GM13977 (cell line): Measurements from ENCODE around the gene SPIB.
A peak's percentile ranks its signal among the peaks of the same experiment; 100 is the strongest.

Experiments
- DNase-seq: peaks from one replicate; pipeline ENCODE4 v3.0.0; 2012; ENCODE audit warnings: low spot score
- in situ Hi-C: fragments of 300-500 bp; cut with MboI; formaldehyde crosslinking; loops from one replicate; pipeline ENCODE4 v1.12.0; 2022; ENCODE audit warnings: low sequenced_read_pairs, low pct_unique_long_range_greater_than_20kb, mixed read lengths, inconsistent platforms; ENCODE audit not compliant: unreplicated experiment
- TF ChIP-seq, protein P1 (sequence below): IDR thresholded peaks from 2 replicates; pipeline ENCODE4 v1.5.1; 2012; ENCODE audit warnings: mild to moderate bottlenecking, control low read depth; ENCODE audit not compliant: insufficient read depth; ENCODE audit errors: extremely low read depth, missing control alignments

SPIB gene

DNA sequence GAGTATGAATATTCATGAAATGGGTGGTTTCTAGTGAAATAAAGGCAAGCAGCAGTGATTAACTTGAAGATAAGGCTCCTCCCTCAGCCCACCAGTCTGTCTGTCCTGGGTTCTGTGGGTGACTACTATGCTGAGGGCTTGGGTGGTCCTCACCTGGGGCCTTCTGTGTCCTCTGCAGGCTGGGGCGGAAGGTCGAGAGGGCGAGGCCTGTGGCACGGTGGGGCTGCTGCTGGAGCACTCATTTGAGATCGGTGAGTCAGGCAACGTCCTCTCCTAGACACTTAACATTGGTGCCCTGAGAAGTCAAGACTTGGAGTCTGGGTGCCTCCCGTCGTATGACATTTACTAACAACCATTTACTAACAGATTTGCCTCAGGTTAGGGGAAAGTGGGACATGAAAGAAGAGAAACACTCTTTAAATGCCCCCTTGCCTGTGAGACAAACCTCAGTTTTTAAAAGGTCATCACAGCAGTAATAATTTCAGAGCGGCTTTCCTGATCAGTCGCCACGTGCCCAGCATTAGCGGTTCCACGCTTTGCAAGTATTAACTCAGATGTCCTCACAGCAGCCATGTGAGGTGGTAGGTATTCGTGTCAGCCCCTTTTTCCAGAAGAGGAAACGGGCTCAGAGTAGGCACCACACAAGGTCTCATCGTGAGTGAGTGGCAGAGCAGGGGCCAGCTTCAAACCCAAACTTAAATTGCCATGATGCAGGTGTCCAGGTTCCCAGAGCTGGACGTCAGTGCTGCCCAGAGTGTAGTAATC, 59.2 kb downstream of the SPIB start:
- in situ Hi-C loops = no loop called here
- DNase-seq = no peak
- TF ChIP-seq, protein P1, sequence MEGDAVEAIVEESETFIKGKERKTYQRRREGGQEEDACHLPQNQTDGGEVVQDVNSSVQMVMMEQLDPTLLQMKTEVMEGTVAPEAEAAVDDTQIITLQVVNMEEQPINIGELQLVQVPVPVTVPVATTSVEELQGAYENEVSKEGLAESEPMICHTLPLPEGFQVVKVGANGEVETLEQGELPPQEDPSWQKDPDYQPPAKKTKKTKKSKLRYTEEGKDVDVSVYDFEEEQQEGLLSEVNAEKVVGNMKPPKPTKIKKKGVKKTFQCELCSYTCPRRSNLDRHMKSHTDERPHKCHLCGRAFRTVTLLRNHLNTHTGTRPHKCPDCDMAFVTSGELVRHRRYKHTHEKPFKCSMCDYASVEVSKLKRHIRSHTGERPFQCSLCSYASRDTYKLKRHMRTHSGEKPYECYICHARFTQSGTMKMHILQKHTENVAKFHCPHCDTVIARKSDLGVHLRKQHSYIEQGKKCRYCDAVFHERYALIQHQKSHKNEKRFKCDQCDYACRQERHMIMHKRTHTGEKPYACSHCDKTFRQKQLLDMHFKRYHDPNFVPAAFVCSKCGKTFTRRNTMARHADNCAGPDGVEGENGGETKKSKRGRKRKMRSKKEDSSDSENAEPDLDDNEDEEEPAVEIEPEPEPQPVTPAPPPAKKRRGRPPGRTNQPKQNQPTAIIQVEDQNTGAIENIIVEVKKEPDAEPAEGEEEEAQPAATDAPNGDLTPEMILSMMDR = no peak

DNA sequence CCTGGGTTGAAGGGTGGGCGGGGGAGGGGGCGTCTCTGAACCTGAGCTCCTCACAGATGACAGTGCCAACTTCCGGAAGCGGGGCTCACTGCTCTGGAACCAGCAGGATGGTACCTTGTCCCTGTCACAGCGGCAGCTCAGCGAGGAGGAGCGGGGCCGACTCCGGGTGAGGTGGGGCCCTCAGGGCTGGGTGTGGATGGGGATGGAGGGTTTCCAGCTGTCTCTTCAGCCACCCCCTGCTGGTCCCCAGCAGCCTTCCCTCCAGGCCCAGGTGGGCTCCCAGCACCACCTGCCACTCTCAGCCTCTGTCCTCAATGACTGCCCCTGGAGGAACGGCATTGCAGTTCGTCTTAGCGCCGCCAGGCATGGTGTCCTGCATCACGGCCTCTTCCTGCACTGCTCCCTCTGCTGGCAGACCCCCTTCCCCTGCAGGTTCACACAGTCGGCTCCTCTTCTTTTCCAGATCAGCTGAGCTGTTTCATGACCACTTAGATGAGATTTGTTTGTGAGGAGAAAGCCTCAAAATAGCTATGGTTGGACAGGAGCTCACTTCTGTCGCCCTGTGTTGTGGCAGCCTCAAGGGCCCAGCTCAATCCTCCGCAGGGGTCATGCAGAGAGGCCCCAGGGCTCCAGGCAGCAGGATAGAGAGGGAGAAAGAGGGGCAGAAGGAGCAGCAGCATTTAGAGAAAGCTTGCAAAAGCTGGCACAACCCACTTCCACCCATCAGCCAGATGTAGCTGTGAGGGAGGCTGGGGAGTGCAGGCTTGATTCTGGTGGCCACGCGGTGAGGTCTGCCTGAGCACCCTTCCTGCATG, 60.4 kb downstream of the SPIB start:
- DNase-seq = no peak
- TF ChIP-seq, protein P1 = peak; percentile 23
- in situ Hi-C loops = no loop called here

DNA sequence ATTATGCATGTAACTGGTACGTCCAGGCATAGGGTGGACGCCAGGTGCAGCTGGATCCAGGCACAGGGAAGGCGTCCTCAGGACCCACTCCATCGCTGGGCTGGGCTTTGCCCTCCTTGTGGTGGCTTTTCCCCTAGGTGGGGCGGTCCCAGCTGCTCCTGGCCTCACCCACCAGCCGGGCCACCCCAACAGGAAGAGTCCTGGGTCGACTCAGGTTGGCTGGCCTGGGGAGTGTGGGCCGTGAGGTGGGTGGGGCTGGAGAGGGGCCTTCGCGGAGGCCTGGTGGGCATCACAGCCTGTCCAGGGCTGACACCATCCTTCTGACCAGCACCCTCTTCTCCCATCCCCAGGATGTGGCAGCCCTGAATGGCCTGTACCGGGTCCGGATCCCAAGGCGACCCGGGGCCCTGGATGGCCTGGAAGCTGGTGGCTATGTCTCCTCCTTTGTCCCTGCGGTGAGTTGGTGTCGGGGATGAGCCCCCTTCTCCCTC, 61.1 kb downstream of the SPIB start:
- in situ Hi-C loops = no loop called here
- TF ChIP-seq, protein P1 = no peak
- DNase-seq = no peak

DNA sequence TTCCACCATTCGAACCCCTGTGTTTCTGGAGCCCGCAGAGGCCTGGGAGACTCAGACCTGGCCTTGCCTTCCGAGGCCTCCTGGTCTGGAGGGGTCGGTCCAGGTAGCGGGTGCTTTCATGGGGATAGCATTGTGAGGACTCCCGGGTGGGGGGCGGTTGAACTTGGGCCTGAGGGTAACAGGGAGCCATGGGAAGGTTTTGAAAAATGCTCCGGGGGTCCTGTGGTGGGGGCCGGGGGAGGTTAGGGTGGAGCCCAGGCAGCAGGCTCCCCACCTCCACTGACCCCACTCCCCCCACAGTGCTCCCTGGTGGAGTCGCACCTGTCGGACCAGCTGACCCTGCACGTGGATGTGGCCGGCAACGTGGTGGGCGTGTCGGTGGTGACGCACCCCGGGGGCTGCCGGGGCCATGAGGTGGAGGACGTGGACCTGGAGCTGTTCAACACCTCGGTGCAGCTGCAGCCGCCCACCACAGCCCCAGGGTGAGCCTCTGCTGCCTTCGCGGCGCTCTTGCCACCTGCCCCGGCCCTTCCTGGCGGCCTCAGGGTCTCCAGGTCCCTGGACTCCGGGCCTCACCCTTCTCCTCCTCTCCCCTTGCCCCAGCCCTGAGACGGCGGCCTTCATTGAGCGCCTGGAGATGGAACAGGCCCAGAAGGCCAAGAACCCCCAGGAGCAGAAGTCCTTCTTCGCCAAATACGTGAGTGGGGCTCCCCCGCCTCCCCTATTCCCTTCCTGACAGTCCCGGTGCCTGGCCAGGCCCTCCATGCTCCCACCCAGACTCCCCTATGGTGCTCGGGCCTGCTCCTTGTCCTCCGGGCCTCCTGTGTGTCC, 61.8 kb downstream of the SPIB start:
- TF ChIP-seq, protein P1 = no peak
- DNase-seq = no peak
- in situ Hi-C loops = no loop called here
